ENCODE data around the gene GSTA5.
"Not testable (repeated sequence)": the region's sequence is repeated elsewhere in the genome, so short reads cannot be mapped to it uniquely, and the experiment has no call there.

Gene GSTA5

DNA sequence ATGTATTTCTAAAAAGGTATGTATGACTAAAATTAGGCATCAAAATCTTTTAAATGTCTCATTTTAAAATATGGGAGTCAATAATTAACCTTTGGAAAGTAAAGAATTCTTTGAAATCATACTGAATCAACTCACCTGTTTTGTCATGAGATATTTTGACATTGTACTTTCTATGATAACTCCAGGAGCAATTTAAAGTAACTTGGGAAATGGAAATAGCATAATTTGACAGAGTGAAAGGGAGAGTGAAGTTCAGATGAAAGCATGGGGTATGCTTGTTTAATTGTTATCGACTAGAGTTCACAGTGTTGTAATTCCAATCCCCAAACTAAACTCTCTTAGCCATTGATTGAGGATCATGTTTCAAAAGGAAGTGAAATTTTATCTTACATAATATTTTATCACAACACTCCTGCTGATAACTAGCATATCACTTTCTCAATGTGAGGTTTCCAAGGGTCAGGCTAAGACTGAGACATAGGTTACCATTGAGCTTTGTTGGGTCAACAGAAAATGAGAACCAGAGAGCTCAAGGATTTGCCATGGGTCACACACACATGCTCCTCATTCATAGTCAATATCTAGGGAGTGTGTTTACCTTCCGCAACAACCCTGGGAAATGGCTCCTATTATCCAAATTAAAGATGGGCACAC is 39.3 kb downstream of the GSTA5 start:
- no peak overlapping the region for H3K4me3 ChIP-seq (ENCODE audit: control insufficient read depth, low read depth, low read length)
- DNase-seq (ENCODE audit: low read depth): no peak
- TF ChIP-seq, protein P1, sequence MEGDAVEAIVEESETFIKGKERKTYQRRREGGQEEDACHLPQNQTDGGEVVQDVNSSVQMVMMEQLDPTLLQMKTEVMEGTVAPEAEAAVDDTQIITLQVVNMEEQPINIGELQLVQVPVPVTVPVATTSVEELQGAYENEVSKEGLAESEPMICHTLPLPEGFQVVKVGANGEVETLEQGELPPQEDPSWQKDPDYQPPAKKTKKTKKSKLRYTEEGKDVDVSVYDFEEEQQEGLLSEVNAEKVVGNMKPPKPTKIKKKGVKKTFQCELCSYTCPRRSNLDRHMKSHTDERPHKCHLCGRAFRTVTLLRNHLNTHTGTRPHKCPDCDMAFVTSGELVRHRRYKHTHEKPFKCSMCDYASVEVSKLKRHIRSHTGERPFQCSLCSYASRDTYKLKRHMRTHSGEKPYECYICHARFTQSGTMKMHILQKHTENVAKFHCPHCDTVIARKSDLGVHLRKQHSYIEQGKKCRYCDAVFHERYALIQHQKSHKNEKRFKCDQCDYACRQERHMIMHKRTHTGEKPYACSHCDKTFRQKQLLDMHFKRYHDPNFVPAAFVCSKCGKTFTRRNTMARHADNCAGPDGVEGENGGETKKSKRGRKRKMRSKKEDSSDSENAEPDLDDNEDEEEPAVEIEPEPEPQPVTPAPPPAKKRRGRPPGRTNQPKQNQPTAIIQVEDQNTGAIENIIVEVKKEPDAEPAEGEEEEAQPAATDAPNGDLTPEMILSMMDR (conservative IDR thresholded peaks at IDR 0.05; ENCODE audit: control insufficient read depth, insufficient read depth, low read depth, low read length): no peak

DNA sequence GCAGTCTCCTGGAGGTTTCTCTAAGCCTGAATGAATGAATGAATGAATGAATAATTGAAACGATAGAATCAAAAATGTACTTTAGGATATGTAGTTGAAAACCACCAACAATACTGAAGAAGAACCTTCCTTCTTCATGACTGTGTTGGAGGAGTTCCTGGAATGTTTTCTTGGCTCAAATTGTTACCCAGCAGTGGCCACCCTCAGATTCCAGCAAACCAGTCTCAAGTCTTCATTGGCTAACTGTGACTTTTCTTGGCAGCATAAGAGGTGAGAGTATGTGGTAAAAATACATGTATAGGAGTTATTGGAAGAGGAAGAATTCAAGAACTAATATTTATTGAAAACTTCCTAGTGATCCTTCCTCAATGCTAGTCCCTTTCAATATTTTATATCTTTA is 41.3 kb downstream of the GSTA5 start:
- DNase-seq (ENCODE audit: low read depth): peak; percentile 41
- H3K4me3 ChIP-seq (ENCODE audit: control insufficient read depth, low read depth, low read length): not testable (repeated sequence)

DNA sequence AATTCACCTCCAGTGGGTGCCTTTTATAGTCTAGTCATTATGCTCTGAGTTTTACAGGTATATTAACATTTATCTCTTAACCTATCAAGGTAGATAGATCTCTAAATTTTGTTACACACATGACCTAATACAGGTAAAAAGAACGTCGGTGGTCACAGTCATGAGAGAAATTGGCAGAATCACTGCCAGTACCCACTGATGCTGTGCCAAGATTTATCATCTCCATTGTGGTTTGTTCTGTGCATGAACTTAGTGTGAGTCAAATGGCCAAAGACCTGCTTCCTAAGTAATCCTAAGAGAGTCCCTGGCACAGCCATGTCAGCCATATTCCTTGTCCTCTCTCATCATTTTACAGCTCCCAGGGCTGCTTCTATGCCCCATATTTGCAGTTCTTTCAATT is 46.2 kb downstream of the GSTA5 start:
- not testable (repeated sequence) for DNase-seq (ENCODE audit: low read depth)

GRCh38 chr6:52790861-52791260 is 49.8 kb downstream of the GSTA5 start:
- no peak overlapping the region for H3K4me3 ChIP-seq (ENCODE audit: control insufficient read depth, low read depth, low read length)
- TF ChIP-seq, protein P1 (conservative IDR thresholded peaks at IDR 0.05; ENCODE audit: control insufficient read depth, insufficient read depth, low read depth, low read length): no peak
- no peak for DNase-seq (ENCODE audit: low read depth)

More for the DNA sequence above, 46.2 kb downstream of the GSTA5 start:
- not testable (repeated sequence) for H3K4me3 ChIP-seq (ENCODE audit: control insufficient read depth, low read depth, low read length)

DNA sequence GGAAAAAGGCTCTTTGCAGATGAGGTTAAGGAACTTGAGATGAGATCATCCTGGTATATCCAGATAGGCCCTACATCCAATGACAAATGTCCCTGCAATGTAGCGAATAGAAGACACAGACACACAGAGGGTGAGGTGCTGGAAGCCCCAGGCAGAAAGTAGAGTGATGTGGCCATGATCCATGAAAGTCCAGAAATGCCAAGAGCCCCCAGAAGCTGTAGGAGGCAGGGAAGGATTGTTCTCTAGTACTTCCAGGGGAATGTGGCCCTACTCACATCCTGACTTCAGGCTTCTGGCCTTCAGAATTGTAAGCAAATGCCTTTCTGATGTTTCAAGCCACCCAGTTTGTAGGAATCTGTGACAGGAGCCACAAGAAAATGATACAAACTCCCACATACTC is 51.0 kb downstream of the GSTA5 start:
- not testable (repeated sequence) for DNase-seq (ENCODE audit: low read depth); H3K4me3 ChIP-seq (ENCODE audit: control insufficient read depth, low read depth, low read length)

- DNase-seq (ENCODE audit: low read depth): no peak
Measured at GRCh38 chr6:52788478-52788877, 52.1 kb downstream of the GSTA5 start.

DNA sequence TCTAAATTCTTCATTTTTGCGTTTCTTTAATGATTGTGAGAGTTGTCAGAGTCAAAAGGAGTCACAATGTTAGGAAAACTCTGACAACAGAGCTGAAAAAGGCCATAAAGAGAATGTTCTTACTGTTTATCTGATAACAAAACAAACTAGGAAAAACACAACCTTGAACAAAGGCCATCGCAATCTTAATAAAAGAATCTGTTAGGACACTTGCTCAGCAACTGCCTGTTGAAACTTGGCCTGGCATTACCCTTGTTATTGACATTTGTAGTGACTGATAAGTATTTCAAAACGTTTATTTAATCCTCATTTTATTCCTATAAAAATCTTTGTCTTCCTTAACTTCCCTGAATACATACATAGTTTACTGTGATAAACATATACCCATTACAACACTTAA is 52.7 kb downstream of the GSTA5 start:
- TF ChIP-seq, protein P1 (conservative IDR thresholded peaks at IDR 0.05; ENCODE audit: control insufficient read depth, insufficient read depth, low read depth, low read length): no peak
- DNase-seq (ENCODE audit: low read depth): no peak
- no peak overlapping the region for H3K4me3 ChIP-seq (ENCODE audit: control insufficient read depth, low read depth, low read length)

More at GRCh38 chr6:52788478-52788877, 52.1 kb downstream of the GSTA5 start:
- H3K4me3 ChIP-seq (ENCODE audit: control insufficient read depth, low read depth, low read length): no peak overlapping the region
- TF ChIP-seq, protein P1 (conservative IDR thresholded peaks at IDR 0.05; ENCODE audit: control insufficient read depth, insufficient read depth, low read depth, low read length): no peak

- TF ChIP-seq, protein P1 (conservative IDR thresholded peaks at IDR 0.05; ENCODE audit: control insufficient read depth, insufficient read depth, low read depth, low read length): no peak
- no peak for DNase-seq (ENCODE audit: low read depth)
- no peak overlapping the region for H3K4me3 ChIP-seq (ENCODE audit: control insufficient read depth, low read depth, low read length)
Measured at GRCh38 chr6:52786249-52786956, 54.2 kb downstream of the GSTA5 start.

GRCh38 chr6:52782696-52783274 is 57.8 kb downstream of the GSTA5 start:
- not testable (repeated sequence) for DNase-seq (ENCODE audit: low read depth); H3K4me3 ChIP-seq (ENCODE audit: control insufficient read depth, low read depth, low read length)

GRCh38 chr6:52782209-52782608 is 58.4 kb downstream of the GSTA5 start:
- not testable (repeated sequence) for DNase-seq (ENCODE audit: low read depth)

More at GRCh38 chr6:52782209-52782608, 58.4 kb downstream of the GSTA5 start:
- H3K4me3 ChIP-seq (ENCODE audit: control insufficient read depth, low read depth, low read length): not testable (repeated sequence)
